SK-N-SH (cell line): ENCODE data around the gene DOK7. TPM values are rescaled to one million over a fixed set of nuclear protein-coding genes. Genes with fewer than 3 reads are reported as not detected.

Experiments
- CTCF ChIA-PET: fragments of 300-600, 350-600 bp; formaldehyde crosslinking; extraction: SDS; loops from one replicate; lab custom pipeline; 2021; lab: Yijun Ruan, JAX
- POLR2A ChIA-PET: fragments of 350-600 bp; sonication (Branson Sonifier 250); formaldehyde crosslinking; extraction: SDS; loops from one replicate; lab custom pipeline; 2020; ENCODE audit warnings: antibody characterized with exemption, inconsistent platforms; lab: Yijun Ruan, JAX
- DNase-seq: peaks from one replicate; pipeline ENCODE4 v3.0.0; 2012
- H2AFZ ChIP-seq: fragments of 200-600 bp; sonication (generic); 2 replicates; pipeline ENCODE4 v1.8.1; 2016; ENCODE audit warnings: antibody characterized with exemption, mild to moderate bottlenecking, low read depth
- H3F3A ChIP-seq: fragments of 200-600 bp; sonication (generic); replicated peaks from 2 replicates; pipeline ENCODE3; 2016; ENCODE audit warnings: antibody characterized with exemption, mild to moderate bottlenecking; ENCODE audit not compliant: insufficient read depth
- H3K27ac ChIP-seq, 2 experiments: fragments of 200-500 bp in 1 of 2; fragments of 200-600 bp in 1 of 2; sonication (Bioruptor generic) in 1 of 2; sonication (generic), shearing (Covaris generic) in 1 of 2; 2 replicates each; pipeline versions ENCODE4 v1.5.1 to v1.6.1; 2014 to 2016; ENCODE audit warnings: low read depth in 2 of 2, inconsistent platforms in 1 of 2, low read length in 1 of 2, mild to moderate bottlenecking in 1 of 2, mixed read lengths in 1 of 2
- H3K27me3 ChIP-seq: fragments of 200-600 bp; sonication (generic), shearing (Covaris generic); 2 replicates; pipeline ENCODE4 v1.6.1; 2016; ENCODE audit warnings: mixed run types; ENCODE audit not compliant: insufficient read depth
- H3K36me3 ChIP-seq, 2 experiments: fragments of 200-500 bp in 1 of 2; fragments of 200-600 bp in 1 of 2; sonication (Bioruptor generic) in 1 of 2; sonication (generic) in 1 of 2; replicated peaks in 1 of 2; 2 replicates each; pipeline versions ENCODE3 to v1.5.1; 2014 to 2016; ENCODE audit warnings: low read length in 1 of 2, mild to moderate bottlenecking in 1 of 2; ENCODE audit not compliant: insufficient read depth in 2 of 2, control insufficient read depth in 1 of 2
- H3K4me1 ChIP-seq, 2 experiments: fragments of 200-500 bp in 1 of 2; fragments of 200-600 bp in 1 of 2; sonication (Bioruptor generic) in 1 of 2; sonication (generic), shearing (Covaris generic) in 1 of 2; 2 replicates each; pipeline versions ENCODE4 v1.5.1 to v1.6.1; 2014 to 2016; ENCODE audit warnings: low read depth in 1 of 2, low read length in 1 of 2, mixed run types in 1 of 2; ENCODE audit not compliant: insufficient read depth in 2 of 2, control insufficient read depth in 1 of 2
- H3K4me2 ChIP-seq: fragments of 200-600 bp; sonication (generic), shearing (Covaris generic); 2 replicates; pipeline ENCODE4 v1.6.1; 2017; ENCODE audit warnings: mixed run types
- H3K4me3 ChIP-seq, 2 experiments: fragments of 200-500 bp in 1 of 2; fragments of 200-600 bp in 1 of 2; sonication (Bioruptor generic) in 1 of 2; sonication (generic), shearing (Covaris generic) in 1 of 2; 2 replicates each; pipeline versions ENCODE4 v1.5.1 to v1.8.1; 2014 to 2016; ENCODE audit warnings: low read depth in 2 of 2, inconsistent platforms in 1 of 2, low read length in 1 of 2, mild to moderate bottlenecking in 1 of 2, mixed read lengths in 1 of 2, moderate library complexity in 1 of 2
- H3K79me2 ChIP-seq: fragments of 200-600 bp; sonication (generic); 2 replicates; pipeline ENCODE4 v1.8.1; 2017; ENCODE audit warnings: mild to moderate bottlenecking; ENCODE audit not compliant: insufficient read depth
- H3K9ac ChIP-seq: fragments of 200-600 bp; sonication (generic); 2 replicates; pipeline ENCODE4 v1.6.1; 2017; ENCODE audit warnings: mixed run types
- H3K9me2 ChIP-seq: fragments of 200-600 bp; sonication (generic); 2 replicates; pipeline ENCODE4 v1.6.1; 2017; ENCODE audit warnings: mixed run types
- H3K9me3 ChIP-seq: fragments of 200-600 bp; sonication (generic); 2 replicates; pipeline ENCODE4 v1.6.1; 2017; ENCODE audit warnings: mixed run types, mild to moderate bottlenecking, moderate library complexity
- H4K20me1 ChIP-seq: fragments of 200-600 bp; sonication (generic); 2 replicates; pipeline ENCODE4 v1.6.1; 2017; ENCODE audit warnings: mild to moderate bottlenecking, mixed run types; ENCODE audit not compliant: insufficient read depth
- EP300 ChIP-seq, 2 experiments: IDR thresholded peaks; 2 replicates each; pipeline versions ENCODE4 v1.4.0 to v1.6.1; 2012; ENCODE audit warnings: borderline replicate concordance in 1 of 2, low read depth in 1 of 2, low read length in 1 of 2
- GABPA ChIP-seq: IDR thresholded peaks from 2 replicates; pipeline ENCODE4 v1.4.0; 2012; ENCODE audit warnings: low read depth, mild to moderate bottlenecking
- JUND ChIP-seq: IDR thresholded peaks from 2 replicates; pipeline ENCODE4 v1.4.0; 2012
- RXRA ChIP-seq: IDR thresholded peaks from 2 replicates; pipeline ENCODE4 v1.4.0; 2012; ENCODE audit warnings: low read depth, mild to moderate bottlenecking, borderline replicate concordance
- SMC3 ChIP-seq: IDR thresholded peaks from 2 replicates; pipeline ENCODE4 v1.6.1; 2012; ENCODE audit warnings: low read depth, low read length, improper control_type of control experiment
- TCF12 ChIP-seq: IDR thresholded peaks from 2 replicates; pipeline ENCODE4 v1.4.0; 2012
- TEAD4 ChIP-seq: IDR thresholded peaks from 2 replicates; pipeline ENCODE4 v1.4.0; 2012; ENCODE audit warnings: mild to moderate bottlenecking, borderline replicate concordance; ENCODE audit not compliant: insufficient read depth
- WGBS: methylation state at CpG from one replicate; pipeline ENCODE4 v1.1.6; 2017; ENCODE audit warnings: low lambda C conversion rate; 5-methylcytosine and 5-hydroxymethylcytosine counted together
- polyA plus RNA-seq, 3 experiments: library from polyadenylated mRNA; depleted of rRNA; stranded (reverse); fragments of >200 nt; gene quantifications; 2 replicates each; pipeline ENCODE4 v1.2.3, GENCODE V29; 2012
- TF ChIP-seq, protein P1 (sequence below): IDR thresholded peaks from 2 replicates; pipeline ENCODE4 v1.6.1; 2012; ENCODE audit warnings: mild to moderate bottlenecking, low read depth, low read length, moderate library complexity
- TF ChIP-seq, protein P2 (sequence below): fragments of 150-350 bp; IDR thresholded peaks from 2 replicates; pipeline ENCODE4 v1.6.1; 2016; ENCODE audit warnings: mild to moderate bottlenecking, low read depth, low read length
- TF ChIP-seq, protein P3 (sequence below): fragments of 200-600 bp; sonication (generic); IDR thresholded peaks from 2 replicates; pipeline ENCODE4 v1.6.1; 2017; ENCODE audit warnings: antibody characterized with exemption, mild to moderate bottlenecking, moderate library complexity
- TF ChIP-seq, protein P4 (sequence below): IDR thresholded peaks from 2 replicates; pipeline ENCODE4 v1.4.0; 2012; ENCODE audit warnings: low read depth

Gene DOK7
- polyA plus RNA-seq, 1 of the 3 experiments (the other 2 are of a cell fraction), result not detected

DNA sequence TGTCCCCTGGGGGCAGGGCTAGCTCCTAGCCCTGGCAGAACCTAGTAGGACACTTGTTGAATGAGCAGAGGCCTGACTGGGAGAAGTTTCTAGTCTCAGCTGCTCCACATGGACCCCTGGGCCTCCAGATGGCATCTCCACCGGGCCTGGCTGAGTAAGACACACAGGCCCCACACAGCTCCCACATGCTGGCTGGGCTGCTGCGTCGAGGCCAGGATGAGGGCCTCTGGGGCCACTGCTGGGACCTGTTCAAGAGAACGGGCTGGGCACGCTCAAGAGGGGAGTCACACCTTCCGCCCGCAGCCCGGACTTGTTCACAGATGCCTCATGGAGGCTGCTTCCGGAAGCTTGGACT, 25.5 kb upstream of the DOK7 start (continued):
- TF ChIP-seq, protein P1, sequence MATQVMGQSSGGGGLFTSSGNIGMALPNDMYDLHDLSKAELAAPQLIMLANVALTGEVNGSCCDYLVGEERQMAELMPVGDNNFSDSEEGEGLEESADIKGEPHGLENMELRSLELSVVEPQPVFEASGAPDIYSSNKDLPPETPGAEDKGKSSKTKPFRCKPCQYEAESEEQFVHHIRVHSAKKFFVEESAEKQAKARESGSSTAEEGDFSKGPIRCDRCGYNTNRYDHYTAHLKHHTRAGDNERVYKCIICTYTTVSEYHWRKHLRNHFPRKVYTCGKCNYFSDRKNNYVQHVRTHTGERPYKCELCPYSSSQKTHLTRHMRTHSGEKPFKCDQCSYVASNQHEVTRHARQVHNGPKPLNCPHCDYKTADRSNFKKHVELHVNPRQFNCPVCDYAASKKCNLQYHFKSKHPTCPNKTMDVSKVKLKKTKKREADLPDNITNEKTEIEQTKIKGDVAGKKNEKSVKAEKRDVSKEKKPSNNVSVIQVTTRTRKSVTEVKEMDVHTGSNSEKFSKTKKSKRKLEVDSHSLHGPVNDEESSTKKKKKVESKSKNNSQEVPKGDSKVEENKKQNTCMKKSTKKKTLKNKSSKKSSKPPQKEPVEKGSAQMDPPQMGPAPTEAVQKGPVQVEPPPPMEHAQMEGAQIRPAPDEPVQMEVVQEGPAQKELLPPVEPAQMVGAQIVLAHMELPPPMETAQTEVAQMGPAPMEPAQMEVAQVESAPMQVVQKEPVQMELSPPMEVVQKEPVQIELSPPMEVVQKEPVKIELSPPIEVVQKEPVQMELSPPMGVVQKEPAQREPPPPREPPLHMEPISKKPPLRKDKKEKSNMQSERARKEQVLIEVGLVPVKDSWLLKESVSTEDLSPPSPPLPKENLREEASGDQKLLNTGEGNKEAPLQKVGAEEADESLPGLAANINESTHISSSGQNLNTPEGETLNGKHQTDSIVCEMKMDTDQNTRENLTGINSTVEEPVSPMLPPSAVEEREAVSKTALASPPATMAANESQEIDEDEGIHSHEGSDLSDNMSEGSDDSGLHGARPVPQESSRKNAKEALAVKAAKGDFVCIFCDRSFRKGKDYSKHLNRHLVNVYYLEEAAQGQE, result no peak
- no peak for TF ChIP-seq RXRA
- TF ChIP-seq, protein P2, sequence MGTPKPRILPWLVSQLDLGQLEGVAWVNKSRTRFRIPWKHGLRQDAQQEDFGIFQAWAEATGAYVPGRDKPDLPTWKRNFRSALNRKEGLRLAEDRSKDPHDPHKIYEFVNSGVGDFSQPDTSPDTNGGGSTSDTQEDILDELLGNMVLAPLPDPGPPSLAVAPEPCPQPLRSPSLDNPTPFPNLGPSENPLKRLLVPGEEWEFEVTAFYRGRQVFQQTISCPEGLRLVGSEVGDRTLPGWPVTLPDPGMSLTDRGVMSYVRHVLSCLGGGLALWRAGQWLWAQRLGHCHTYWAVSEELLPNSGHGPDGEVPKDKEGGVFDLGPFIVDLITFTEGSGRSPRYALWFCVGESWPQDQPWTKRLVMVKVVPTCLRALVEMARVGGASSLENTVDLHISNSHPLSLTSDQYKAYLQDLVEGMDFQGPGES, result no peak
- TF ChIP-seq SMC3, result no peak
- TF ChIP-seq EP300 (IDR thresholded peaks at IDR 0.05; ENCODE audit: borderline replicate concordance in 1 of 2, low read depth in 1 of 2, low read length in 1 of 2), result no peak
- TF ChIP-seq GABPA, result no peak
- no peak for TF ChIP-seq TEAD4

DNA sequence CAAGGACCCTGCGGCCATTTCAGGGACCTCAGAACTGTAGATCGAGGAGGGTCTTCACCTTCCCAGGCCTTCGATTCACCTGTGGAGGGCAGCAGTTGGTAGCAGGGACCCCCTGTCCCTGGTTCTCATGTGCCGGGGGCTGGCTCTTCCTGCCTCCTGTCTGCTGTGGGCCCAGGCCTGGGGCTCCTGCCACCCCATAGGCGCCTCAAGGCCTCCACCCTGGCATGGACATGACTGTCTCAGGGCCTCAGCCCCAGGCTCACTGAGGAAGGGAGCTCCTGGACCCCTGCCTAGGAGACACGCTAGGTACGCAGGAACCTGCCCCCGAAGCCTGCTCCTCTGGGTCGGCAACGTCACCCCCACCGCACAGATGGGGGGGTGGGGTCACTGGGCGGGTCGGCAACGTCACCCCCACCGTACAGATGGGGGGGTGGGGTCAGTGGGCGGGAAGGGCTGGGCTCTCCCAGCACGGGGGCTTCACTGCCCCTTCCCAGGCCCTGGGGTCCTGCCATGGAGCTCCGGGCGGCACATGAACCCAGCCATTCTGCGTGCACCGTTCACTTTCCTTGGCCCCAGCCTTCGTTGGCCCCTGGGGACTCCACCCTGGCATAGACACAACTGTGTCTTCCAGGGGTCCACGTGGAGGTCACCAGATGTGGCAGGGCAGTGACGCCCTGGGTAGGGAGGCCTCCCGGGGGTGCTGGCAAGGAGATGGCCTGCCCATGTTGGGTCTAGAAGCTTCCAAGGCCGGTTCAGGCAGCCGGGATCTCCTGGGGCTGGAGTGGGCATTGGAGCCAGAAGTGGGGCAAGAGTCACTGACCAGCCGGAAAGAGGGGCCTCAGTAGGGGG, 24.9 kb upstream of the DOK7 start:
- Histone ChIP-seq H3K27me3 (no peaks in the 10 kb centered on the region), H3K4me1 (peaks cover 4 to 13% of the 10 kb centered on the region in 2 experiments; a peak in 3 of 4 replicates), H3K4me2 (no peak overlapping the region), H3K9ac (no peak overlapping the region), H3K36me3 (no peaks in the 10 kb centered on the region), H3K9me2 (no peaks in the 10 kb centered on the region), H4K20me1 (no peaks in the 10 kb centered on the region), H2AFZ (no peak overlapping the region), H3K27ac (no peak overlapping the region), H3K4me3 (no peak overlapping the region), H3K9me3 (no peaks in the 10 kb centered on the region), H3F3A (no peaks in the 10 kb centered on the region)
- no peak for DNase-seq
- ChIA-PET POLR2A (no interaction called here), CTCF (interaction anchor here (1.0 to 12.3 kb wide), 6 partner anchors 8 to 92 kb away, joined by 3 to 142 read pairs (median 4); no protein-coding TSS in a partner anchor)
- 100% methylated on average over 5 of the region's 28 CpGs for WGBS
- TF ChIP-seq, protein P1, result no peak
- no peak for TF ChIP-seq TCF12
- no peak for TF ChIP-seq JUND
- TF ChIP-seq, protein P3, sequence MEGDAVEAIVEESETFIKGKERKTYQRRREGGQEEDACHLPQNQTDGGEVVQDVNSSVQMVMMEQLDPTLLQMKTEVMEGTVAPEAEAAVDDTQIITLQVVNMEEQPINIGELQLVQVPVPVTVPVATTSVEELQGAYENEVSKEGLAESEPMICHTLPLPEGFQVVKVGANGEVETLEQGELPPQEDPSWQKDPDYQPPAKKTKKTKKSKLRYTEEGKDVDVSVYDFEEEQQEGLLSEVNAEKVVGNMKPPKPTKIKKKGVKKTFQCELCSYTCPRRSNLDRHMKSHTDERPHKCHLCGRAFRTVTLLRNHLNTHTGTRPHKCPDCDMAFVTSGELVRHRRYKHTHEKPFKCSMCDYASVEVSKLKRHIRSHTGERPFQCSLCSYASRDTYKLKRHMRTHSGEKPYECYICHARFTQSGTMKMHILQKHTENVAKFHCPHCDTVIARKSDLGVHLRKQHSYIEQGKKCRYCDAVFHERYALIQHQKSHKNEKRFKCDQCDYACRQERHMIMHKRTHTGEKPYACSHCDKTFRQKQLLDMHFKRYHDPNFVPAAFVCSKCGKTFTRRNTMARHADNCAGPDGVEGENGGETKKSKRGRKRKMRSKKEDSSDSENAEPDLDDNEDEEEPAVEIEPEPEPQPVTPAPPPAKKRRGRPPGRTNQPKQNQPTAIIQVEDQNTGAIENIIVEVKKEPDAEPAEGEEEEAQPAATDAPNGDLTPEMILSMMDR, result no peak
- TF ChIP-seq, protein P4, sequence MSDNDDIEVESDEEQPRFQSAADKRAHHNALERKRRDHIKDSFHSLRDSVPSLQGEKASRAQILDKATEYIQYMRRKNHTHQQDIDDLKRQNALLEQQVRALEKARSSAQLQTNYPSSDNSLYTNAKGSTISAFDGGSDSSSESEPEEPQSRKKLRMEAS, result no peak
- TF ChIP-seq, all 33 proteins: peak for 0
- H3K79me2 ChIP-seq, result no peaks in the 10 kb centered on the region
